AG09319 (cell line): Measurements from ENCODE around the gene DUSP12.

Experiments
- DNase-seq: peaks from one replicate; pipeline ENCODE4 v3.0.0-alpha.2; 2010; ENCODE audit warnings: low read depth; ENCODE audit errors: extremely low read depth
- CTCF ChIP-seq: IDR thresholded peaks from 2 replicates; pipeline ENCODE4 v1.5.1; 2011; ENCODE audit warnings: low read depth, mild to moderate bottlenecking, inconsistent platforms, low read length, moderate library complexity

The DUSP12 gene

GRCh38 chr1:161805399-161806197 lies 56.0 kb downstream of the DUSP12 start:
- peak; percentile 19 for DNase-seq
- no peak for TF ChIP-seq CTCF
